Common myeloid progenitor, CD34-positive (primary cell): ENCODE measurements around the gene PSKH1.

Experiments
- CTCF ChIA-PET: fragments of 350-600 bp; sonication (Branson Sonifier 250); formaldehyde crosslinking; loops from one replicate; lab custom pipeline; 2021; ENCODE audit warnings: antibody characterized with exemption; lab: Charles Lee
- POLR2A ChIA-PET: fragments of 350-600 bp; sonication (Branson Sonifier 250); formaldehyde crosslinking; loops from one replicate; lab custom pipeline; 2021; ENCODE audit warnings: antibody characterized with exemption; lab: Charles Lee
- DNase-seq, 3 donors: peaks; one replicate each; pipeline versions ENCODE4 v3.0.0 to v3.0.0-alpha.2; 2013
- H3K27ac ChIP-seq, 2 experiments: 1 replicate in 1 of 2; 2 replicates in 1 of 2; pipeline ENCODE4 v1.7.0; 2013; ENCODE audit warnings: inconsistent platforms in 2 of 2, low read length in 2 of 2, mild to moderate bottlenecking in 2 of 2, low read depth in 1 of 2, moderate library complexity in 1 of 2; ENCODE audit not compliant: severe bottlenecking in 2 of 2, insufficient read depth in 1 of 2, poor library complexity in 1 of 2
- H3K27me3 ChIP-seq, 5 experiments: replicated peaks in 2 of 5; 1 replicate in 3 of 5; 2 replicates in 2 of 5; pipeline versions ENCODE4 v1.6.1 to v1.7.0; 2013; ENCODE audit warnings: low read length in 4 of 5, mild to moderate bottlenecking in 2 of 5, moderate library complexity in 2 of 5, inconsistent platforms in 1 of 5; ENCODE audit not compliant: insufficient read depth in 5 of 5, control insufficient read depth in 4 of 5
- H3K36me3 ChIP-seq, 4 experiments: 1 replicate in 2 of 4; 2 replicates in 2 of 4; pipeline versions ENCODE4 v1.6.1 to v1.7.0; 2013; ENCODE audit warnings: low read length in 3 of 4, control low read depth in 1 of 4, mild to moderate bottlenecking in 1 of 4; ENCODE audit not compliant: control insufficient read depth in 4 of 4, insufficient read depth in 4 of 4
- H3K4me1 ChIP-seq, 4 experiments: 1 replicate in 3 of 4; 2 replicates in 1 of 4; pipeline versions ENCODE4 v1.6.1 to v1.7.1; 2013; ENCODE audit warnings: low read length in 3 of 4, mild to moderate bottlenecking in 3 of 4, control low read depth in 1 of 4, inconsistent platforms in 1 of 4, moderate library complexity in 1 of 4; ENCODE audit not compliant: control insufficient read depth in 4 of 4, insufficient read depth in 4 of 4; ENCODE audit errors: control extremely low read depth in 1 of 4
- H3K4me3 ChIP-seq, 7 experiments: 1 replicate in 4 of 7; 2 replicates in 3 of 7; pipeline versions ENCODE4 v1.5.1 to v1.7.0; 2013; ENCODE audit warnings: mild to moderate bottlenecking in 7 of 7, low read length in 6 of 7, moderate library complexity in 6 of 7, inconsistent platforms in 2 of 7, low read depth in 2 of 7, control low read depth in 1 of 7; ENCODE audit not compliant: insufficient read depth in 4 of 7, control insufficient read depth in 1 of 7; ENCODE audit errors: extremely low read depth in 1 of 7
- H3K9me3 ChIP-seq, 5 experiments: 1 replicate in 4 of 5; 2 replicates in 1 of 5; pipeline versions ENCODE4 v1.6.1 to v1.7.1; 2013; ENCODE audit warnings: low read length in 4 of 5, mild to moderate bottlenecking in 2 of 5, inconsistent platforms in 1 of 5, low read depth in 1 of 5, moderate library complexity in 1 of 5; ENCODE audit not compliant: control insufficient read depth in 4 of 5, insufficient read depth in 2 of 5; ENCODE audit errors: control extremely low read depth in 1 of 5
- WGBS: methylation state at CpG from one replicate; pipeline ENCODE4 v1.1.5; 2013; ENCODE audit not compliant: insufficient coverage; 5-methylcytosine and 5-hydroxymethylcytosine counted together

PSKH1 gene

GRCh38 chr16:67893743-67894399 is 817 bp downstream of the PSKH1 start:
- Histone ChIP-seq H3K4me3 (peak overlapping the region; percentile 87 to 98 (median 94)), H3K27ac (peak overlapping the region; percentile 91 to 96), H3K4me1 (peaks cover 13 to 24% (median 17%) of the 10 kb centered on the region in 4 experiments), H3K27me3 (no peaks in the 10 kb centered on the region), H3K9me3 (no peaks in the 10 kb centered on the region), H3K36me3 (peaks cover 0 to 3% (median 0%) of the 10 kb centered on the region in 4 experiments)
- DNase-seq, result no peak
- ChIA-PET CTCF (interaction anchor here (0.6 to 15.2 kb wide), 6 partner anchors 12 to 556 kb away, joined by 3 to 216 read pairs (median 4); partner anchors contain the start of gene PSMB10), POLR2A (no interaction called here)
- WGBS, result 40% methylated on average over 14 of the region's 14 CpGs

- no peak for DNase-seq
- H3K27me3 ChIP-seq, result no peaks in the 10 kb centered on the region
- H3K4me1 ChIP-seq, result peaks cover 14 to 36% (median 18%) of the 10 kb centered on the region in 4 experiments
- H3K4me3 ChIP-seq, result no peak overlapping the region
- no peaks in the 10 kb centered on the region for H3K9me3 ChIP-seq
- POLR2A ChIA-PET, result no interaction called here
- no peak overlapping the region for H3K27ac ChIP-seq
- WGBS, result 100% methylated on average over 2 of the region's 3 CpGs
- CTCF ChIA-PET, result interaction anchor here (0.8 to 22.4 kb wide), 9 partner anchors 9 to 225 kb away, joined by 3 to 216 read pairs (median 4); partner anchors contain the start of genes NRN1L and PSKH1
- H3K36me3 ChIP-seq, result peaks cover 3 to 9% (median 6%) of the 10 kb centered on the region in 4 experiments
These were observed 4.2 kb downstream of the PSKH1 start for GRCh38 chr16:67897231-67897630.

- no peak for DNase-seq
- H3K4me1 ChIP-seq, result peaks cover 0 to 18% (median 6%) of the 10 kb centered on the region in 4 experiments
- no peaks in the 10 kb centered on the region for H3K9me3 ChIP-seq
- 95% methylated on average over 5 of the region's 5 CpGs for WGBS
- H3K27me3 ChIP-seq, result no peaks in the 10 kb centered on the region
- ChIA-PET POLR2A (no interaction called here), CTCF (interaction anchor here (1.2 to 22.4 kb wide), 3 partner anchors 14 to 30 kb away, joined by 3 to 216 read pairs (median 4); partner anchors contain the start of genes CTRL, NRN1L and PSKH1)
- H3K4me3 ChIP-seq, result no peak overlapping the region
- peaks cover 2 to 20% (median 10%) of the 10 kb centered on the region in 4 experiments for H3K36me3 ChIP-seq
- H3K27ac ChIP-seq, result no peak overlapping the region
These were observed 8.7 kb downstream of the PSKH1 start for GRCh38 chr16:67901734-67902133.

- Histone ChIP-seq H3K9me3 (no peaks in the 10 kb centered on the region), H3K27ac (no peak overlapping the region), H3K4me1 (peaks cover 0 to 18% (median 6%) of the 10 kb centered on the region in 4 experiments), H3K36me3 (peaks cover 0 to 20% (median 10%) of the 10 kb centered on the region in 4 experiments), H3K27me3 (no peaks in the 10 kb centered on the region), H3K4me3 (no peak overlapping the region)
- no peak for DNase-seq
- ChIA-PET CTCF (interaction anchor here (0.9 to 22.4 kb wide), 3 partner anchors 15 to 29 kb away, joined by 3 to 216 read pairs (median 4); partner anchors contain the start of genes CTRL, NRN1L and PSKH1), POLR2A (no interaction called here)
- WGBS, result 96% methylated on average over 4 of the region's 4 CpGs
These were observed 9.8 kb downstream of the PSKH1 start for GRCh38 chr16:67902831-67903230.

DNA sequence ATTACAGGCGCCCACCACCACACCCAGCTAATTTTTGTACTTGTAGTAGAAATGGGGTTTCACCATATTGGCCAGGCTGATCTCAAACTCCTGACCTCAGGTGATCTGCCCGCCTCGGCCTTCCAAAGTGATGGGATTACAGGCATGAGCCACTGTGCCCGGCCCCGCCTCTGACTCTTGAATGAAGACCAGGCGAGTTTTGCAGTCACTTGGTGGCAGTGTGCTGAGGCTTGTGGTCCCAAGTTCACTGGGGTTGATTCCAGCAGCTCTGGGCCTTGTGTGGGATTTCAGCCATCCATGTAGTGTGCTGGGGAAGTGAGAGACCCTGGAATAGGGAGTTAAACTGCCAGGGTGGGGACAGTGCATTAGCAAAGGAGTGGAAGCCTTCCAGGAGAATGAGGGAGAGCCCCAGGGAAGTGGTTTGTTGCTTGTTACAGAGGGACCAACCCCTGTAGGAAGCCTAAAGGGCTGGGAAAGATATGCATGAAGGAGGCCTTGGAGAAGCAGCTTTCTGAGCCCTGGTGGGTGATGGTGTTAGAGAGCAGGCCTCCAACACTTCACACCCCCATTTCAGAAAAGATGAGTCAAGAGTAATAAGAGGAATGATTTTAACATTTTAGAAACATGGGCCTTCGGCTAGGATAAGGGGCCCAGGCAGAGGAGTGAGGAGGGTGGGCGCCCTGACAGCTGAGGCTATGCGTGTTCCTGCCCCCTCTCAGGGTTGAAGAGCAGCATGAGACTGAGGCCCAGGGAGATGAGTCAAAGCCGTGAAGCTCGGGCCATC is 14.5 kb downstream of the PSKH1 start:
- no peak overlapping the region for H3K27ac ChIP-seq
- peaks cover 4 to 44% (median 31%) of the 10 kb centered on the region in 4 experiments for H3K36me3 ChIP-seq
- no peak for DNase-seq
- ChIA-PET CTCF (interaction anchor here (0.7 to 22.4 kb wide), 5 partner anchors 9 to 28 kb away, joined by 3 to 216 read pairs (median 4); partner anchors contain the start of genes NRN1L and PSKH1), POLR2A (interaction anchor here (0.9 kb wide), 1 partner anchor 28 kb away, joined by 3 read pairs; no protein-coding TSS in a partner anchor)
- peaks cover 0 to 15% (median 3%) of the 10 kb centered on the region in 4 experiments for H3K4me1 ChIP-seq
- no peak overlapping the region for H3K4me3 ChIP-seq
- no peaks in the 10 kb centered on the region for H3K27me3 ChIP-seq
- 94% methylated on average over 10 of the region's 11 CpGs for WGBS
- H3K9me3 ChIP-seq, result no peaks in the 10 kb centered on the region

DNA sequence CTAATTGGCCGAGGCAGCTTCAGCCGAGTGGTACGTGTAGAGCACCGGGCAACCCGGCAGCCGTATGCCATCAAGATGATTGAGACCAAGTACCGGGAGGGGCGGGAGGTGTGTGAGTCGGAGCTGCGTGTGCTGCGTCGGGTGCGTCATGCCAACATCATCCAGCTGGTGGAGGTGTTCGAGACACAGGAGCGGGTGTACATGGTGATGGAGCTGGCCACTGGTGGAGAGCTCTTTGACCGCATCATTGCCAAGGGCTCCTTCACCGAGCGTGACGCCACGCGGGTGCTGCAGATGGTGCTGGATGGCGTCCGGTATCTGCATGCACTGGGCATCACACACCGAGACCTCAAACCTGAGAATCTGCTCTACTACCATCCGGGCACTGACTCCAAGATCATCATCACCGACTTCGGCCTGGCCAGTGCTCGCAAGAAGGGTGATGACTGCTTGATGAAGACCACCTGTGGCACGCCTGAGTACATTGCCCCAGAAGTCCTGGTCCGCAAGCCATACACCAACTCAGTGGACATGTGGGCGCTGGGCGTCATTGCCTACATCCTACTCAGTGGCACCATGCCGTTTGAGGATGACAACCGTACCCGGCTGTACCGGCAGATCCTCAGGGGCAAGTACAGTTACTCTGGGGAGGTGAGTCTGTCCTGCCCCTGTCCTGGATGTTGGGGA is 16.1 kb downstream of the PSKH1 start:
- no peak for DNase-seq
- H3K36me3 ChIP-seq, result peaks cover 4 to 42% (median 29%) of the 10 kb centered on the region in 4 experiments
- no peaks in the 10 kb centered on the region for H3K9me3 ChIP-seq
- H3K27me3 ChIP-seq, result no peaks in the 10 kb centered on the region
- H3K4me1 ChIP-seq, result peaks cover 0 to 15% (median 3%) of the 10 kb centered on the region in 4 experiments
- WGBS, result 98% methylated on average over 33 of the region's 36 CpGs
- POLR2A ChIA-PET, result no interaction called here
- CTCF ChIA-PET, result interaction anchor here (0.7 to 22.4 kb wide), 2 partner anchors 10 to 21 kb away, joined by 3 to 216 read pairs; partner anchors contain the start of genes NRN1L and PSKH1
- no peak overlapping the region for H3K4me3 ChIP-seq
- H3K27ac ChIP-seq, result peak overlapping the region in 1 of 2 experiments; percentile 10
